NCI-H748 (cell line): ENCODE data around the gene VSTM2B.

ENCODE experiments used
- DNase-seq: peaks from one replicate; lab custom pipeline; 2025; ENCODE audit not compliant: unreplicated experiment; lab: John Stamatoyannopoulos, UW

The VSTM2B gene

GRCh38 chr19:29587059-29587458, 61.3 kb downstream of the VSTM2B start:
- DNase-seq = no peak

DNA sequence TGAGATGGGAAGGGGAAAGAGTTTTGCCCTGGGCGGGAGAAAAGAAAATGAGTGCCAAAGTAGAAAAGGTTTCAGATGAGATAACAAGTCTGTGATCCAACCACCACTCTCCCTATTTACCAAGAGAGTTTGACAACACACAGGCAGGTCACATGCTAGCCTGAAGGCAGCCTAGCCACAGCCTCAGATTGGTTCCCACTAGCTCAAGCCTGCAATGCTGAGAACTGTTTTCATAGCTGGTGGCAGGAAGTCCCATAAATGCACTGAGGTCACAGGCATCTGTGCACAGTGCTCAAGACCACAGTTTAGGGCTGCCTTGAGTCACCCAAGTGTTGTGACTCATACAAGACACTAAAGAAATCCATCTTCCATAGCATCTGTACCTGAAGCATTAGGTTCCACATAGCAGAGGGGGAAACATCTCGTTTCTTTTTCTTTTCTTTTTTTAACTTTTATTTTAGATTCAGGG, 61.8 kb downstream of the VSTM2B start:
- DNase-seq = no peak

GRCh38 chr19:29588095-29588494, 62.3 kb downstream of the VSTM2B start:
- no peak for DNase-seq

GRCh38 chr19:29590278-29590677, 64.5 kb downstream of the VSTM2B start:
- DNase-seq = no peak

GRCh38 chr19:29591670-29592069, 65.9 kb downstream of the VSTM2B start:
- DNase-seq = no peak

DNA sequence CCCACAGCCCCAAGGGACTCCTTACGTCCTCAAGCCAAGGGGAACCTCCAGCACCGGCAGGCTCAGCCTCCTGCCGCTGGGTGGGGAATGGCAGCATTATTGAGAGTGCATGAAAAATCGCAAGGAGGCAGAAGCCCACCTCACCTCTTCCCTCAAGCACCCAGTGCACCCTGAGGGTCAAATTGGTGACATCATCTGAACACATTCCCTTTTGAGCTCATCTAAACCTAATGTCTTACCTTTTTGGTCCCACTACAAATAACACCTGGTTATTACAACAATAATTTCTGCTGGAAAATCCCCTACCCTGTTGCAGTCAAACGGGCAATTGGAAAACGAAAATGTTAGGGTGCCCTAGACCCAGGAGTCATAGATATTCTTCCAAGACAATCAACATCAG, 68.1 kb downstream of the VSTM2B start:
- no peak for DNase-seq

GRCh38 chr19:29596080-29596727, 70.4 kb downstream of the VSTM2B start:
- peak; percentile 12 for DNase-seq

- DNase-seq = peak; percentile 26
These were observed 71.2 kb downstream of the VSTM2B start for GRCh38 chr19:29596885-29597525.

- no peak for DNase-seq
These were observed 72.2 kb downstream of the VSTM2B start for GRCh38 chr19:29598036-29598435.

DNA sequence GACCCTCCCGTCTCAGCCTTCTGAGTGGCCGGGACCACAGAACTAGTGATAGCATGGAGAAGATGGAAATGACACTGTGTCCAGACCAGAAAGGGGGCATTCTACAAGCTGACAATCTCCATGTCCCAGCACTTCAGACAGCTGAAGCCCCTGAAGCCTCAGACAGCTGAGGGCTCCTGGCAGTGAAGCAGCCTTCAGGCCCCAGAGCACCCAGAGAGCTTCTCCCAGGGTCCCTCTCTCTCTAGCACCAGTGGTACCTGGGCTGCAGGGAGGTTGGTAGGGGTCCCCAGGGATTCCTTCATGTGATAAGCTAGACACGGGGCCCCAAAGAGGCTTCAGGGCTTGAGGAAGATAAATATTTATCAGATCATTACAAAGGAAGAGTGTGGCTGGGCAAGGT, 72.7 kb downstream of the VSTM2B start:
- no peak for DNase-seq

- no peak for DNase-seq
These were observed 77.5 kb downstream of the VSTM2B start for GRCh38 chr19:29603308-29603707.

DNA sequence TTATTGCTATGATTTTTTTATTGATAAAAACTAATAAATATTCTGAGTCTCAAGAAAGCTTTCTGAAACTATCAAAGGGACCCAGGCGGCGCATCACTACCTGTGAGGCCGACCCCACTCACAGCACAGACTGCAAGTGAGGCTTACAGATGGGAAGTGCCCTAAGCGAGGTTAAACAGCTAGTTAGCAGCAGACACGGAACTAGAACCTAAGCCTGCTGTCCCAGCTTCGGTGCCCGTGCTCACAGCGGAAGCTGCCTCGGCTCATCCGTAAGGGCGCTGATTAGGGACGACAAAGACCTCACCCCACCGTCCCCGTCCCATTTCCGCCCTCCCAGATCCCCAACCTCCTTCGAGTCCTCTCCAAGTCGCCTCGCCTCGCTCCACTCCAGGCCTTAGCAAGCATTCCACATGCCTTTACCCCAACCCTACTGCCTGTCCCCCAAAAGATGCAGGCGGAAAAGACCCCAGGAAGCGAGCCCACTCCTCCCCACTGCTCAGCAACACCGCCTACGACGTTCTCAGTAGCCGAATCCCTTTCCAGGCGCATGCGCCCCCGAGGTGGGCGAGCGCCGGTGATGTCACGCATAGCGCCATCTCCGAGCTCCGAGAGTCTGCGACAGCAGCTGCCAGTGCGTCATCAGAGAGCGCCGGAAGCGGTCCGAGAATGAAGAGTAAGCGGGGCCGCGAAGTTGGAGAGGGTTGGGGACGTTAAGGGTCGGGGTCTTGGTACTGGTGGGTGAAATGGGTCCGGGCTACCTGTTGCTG, 80.0 kb downstream of the VSTM2B start, which contains the start of gene POP4:
Gene POP4 (plus strand): TSS at position 631 of the 767 bp plus-strand sequence. CDS start 36 bp downstream, at position 667.
- DNase-seq = peak; percentile 99

- DNase-seq = no peak
These were observed 80.6 kb downstream of the VSTM2B start for GRCh38 chr19:29606420-29606747.

DNA sequence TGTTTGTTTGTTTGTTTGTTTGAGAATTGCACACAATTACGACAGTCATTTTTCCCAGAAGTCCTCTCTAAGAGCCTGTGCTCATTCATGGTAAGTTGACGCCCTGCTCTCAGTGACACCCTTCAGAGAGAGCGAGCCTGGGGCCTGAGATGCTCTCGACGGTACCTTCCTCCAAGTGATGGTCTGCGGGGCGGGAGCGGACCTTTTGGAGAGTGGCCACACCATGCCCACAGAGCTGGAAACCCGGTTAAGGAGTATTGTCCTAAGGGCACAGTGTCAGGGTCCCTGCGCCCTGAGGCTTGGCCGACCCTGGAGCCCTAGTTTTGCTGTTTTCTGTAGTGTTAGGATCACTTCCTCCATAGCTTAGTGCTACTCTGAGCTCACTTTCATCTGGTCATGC, 83.8 kb downstream of the VSTM2B start:
- DNase-seq = no peak

DNA sequence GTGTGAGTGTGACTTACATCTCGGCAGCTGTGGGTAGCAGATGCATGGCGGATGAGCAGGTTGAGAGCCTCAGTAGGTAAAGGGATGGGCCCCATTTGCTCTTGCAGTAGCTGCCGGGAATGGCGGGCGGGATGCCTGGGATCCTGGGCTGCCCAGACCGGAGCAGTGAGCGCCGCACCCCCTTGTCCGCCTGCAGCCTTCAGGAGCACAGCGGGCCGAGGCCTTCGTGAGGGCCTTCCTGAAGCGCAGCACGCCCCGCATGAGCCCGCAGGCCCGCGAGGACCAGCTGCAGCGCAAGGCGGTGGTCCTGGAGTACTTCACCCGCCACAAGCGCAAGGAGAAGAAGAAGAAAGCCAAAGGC, 84.4 kb downstream of the VSTM2B start:
- no peak for DNase-seq

GRCh38 chr19:29610574-29611271, 84.9 kb downstream of the VSTM2B start:
- DNase-seq = peak; percentile 79

GRCh38 chr19:29612121-29612520, 86.3 kb downstream of the VSTM2B start:
- no peak for DNase-seq

DNA sequence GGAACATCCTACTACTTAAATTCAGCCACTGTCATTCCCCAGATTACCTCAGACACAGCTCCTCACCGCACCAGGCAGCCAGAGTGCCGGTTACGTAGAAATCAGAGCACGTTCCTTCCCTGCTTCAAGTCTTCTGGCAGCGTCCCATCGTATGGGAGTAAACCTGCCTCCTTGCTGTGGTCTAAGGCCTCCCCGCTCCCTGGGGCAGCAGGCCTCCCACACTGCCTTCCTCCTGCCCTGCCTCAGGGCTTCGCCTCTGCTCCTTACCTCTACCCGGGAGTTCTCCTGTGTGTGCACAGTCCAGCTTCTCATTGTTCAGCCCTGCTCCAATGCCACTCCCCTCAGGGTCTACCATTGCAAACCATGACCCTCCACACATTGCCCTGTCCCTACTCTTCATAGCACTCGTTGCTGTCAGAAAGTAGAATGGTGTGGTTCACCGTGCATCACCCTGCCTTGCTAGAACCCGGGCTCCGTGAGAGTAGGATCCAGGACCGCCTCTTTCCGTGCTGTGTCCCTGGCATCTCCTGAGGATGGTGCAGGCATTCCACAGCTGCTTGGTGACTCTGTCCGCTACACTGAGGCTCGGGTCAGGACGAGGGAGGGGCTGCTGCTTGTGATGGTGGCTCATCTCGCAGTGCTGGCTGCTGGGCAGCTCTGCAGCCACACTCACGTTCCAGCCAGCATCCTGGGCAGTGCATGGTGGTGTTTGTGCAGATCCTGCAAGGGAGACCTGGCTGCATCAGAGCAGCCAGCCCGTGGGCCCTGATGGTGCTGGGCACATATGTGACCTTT, 87.2 kb downstream of the VSTM2B start:
- DNase-seq = no peak

GRCh38 chr19:29614046-29614445, 88.3 kb downstream of the VSTM2B start:
- DNase-seq = no peak
